Esophagus (tissue), 2 donors: ENCODE results near the gene AFG3L2. TPM values are rescaled to one million over a fixed set of nuclear protein-coding genes. Genes with fewer than 3 reads are reported as not detected.

Experiments
- H3K27ac ChIP-seq, 2 donors: one replicate each; pipeline ENCODE4 v1.5.1; 2013; ENCODE audit warnings: low read depth in 2 of 2, mild to moderate bottlenecking in 2 of 2, inconsistent platforms in 1 of 2, low read length in 1 of 2, moderate library complexity in 1 of 2
- H3K27me3 ChIP-seq, 2 donors: one replicate each; pipeline ENCODE4 v1.6.1; 2013; ENCODE audit warnings: low read length in 2 of 2, control low read depth in 1 of 2, mild to moderate bottlenecking in 1 of 2; ENCODE audit not compliant: insufficient read depth in 2 of 2, control insufficient read depth in 1 of 2
- H3K36me3 ChIP-seq, 2 donors: one replicate each; pipeline ENCODE4 v1.6.1; 2013; ENCODE audit warnings: low read length in 1 of 2; ENCODE audit not compliant: control insufficient read depth in 2 of 2, insufficient read depth in 2 of 2
- H3K4me1 ChIP-seq, 2 donors: one replicate each; pipeline ENCODE4 v1.6.1; 2013; ENCODE audit warnings: low read length in 1 of 2; ENCODE audit not compliant: control insufficient read depth in 2 of 2, insufficient read depth in 2 of 2
- H3K4me3 ChIP-seq, 2 donors: one replicate each; pipeline ENCODE4 v1.5.1; 2013; ENCODE audit warnings: low read length in 2 of 2, mild to moderate bottlenecking in 2 of 2, low read depth in 1 of 2, moderate library complexity in 1 of 2
- H3K9me3 ChIP-seq, 2 donors: one replicate each; pipeline ENCODE4 v1.6.1; 2013; ENCODE audit warnings: mild to moderate bottlenecking in 2 of 2, low read depth in 1 of 2, low read length in 1 of 2, moderate library complexity in 1 of 2; ENCODE audit not compliant: control insufficient read depth in 2 of 2, insufficient read depth in 1 of 2
- WGBS, 2 donors: extraction: QIAGEN DNeasy Blood & Tissue Kit; methylation state at CpG; one replicate each; pipeline ENCODE4 v1.1.7; 2013; 5-methylcytosine and 5-hydroxymethylcytosine counted together
- polyA plus RNA-seq, 2 donors: library from polyadenylated mRNA; stranded (reverse); fragments of 200-250 nt; gene quantifications; one replicate each; pipeline ENCODE4 v1.2.3, GENCODE V29; 2013
- donor health status: healthy with polysubstance abuse.
- donor health status: Bipolar disorder and iron deficiency.

Gene AFG3L2
- polyA plus RNA-seq, 2 donors, result 14.7 to 34.0 TPM

DNA sequence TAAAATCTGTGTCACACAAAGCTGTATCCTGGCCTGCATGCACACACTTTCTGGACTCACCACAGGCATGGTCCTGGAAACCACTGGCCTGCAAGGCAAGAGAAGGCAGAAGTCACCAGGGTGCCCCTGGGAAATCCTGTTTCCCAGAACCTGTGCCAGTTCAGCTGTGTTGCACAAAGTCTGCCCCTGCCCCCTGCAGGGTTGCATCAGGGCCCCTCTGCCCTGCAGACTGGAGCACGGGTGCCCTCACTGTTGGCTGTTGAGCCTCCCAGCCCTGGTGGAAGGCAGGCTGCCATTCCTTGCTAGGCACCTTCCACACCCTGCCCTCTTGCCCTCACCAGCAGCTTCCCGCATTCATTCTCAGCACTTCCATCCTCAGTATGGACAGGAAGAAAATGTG, 86.9 kb downstream of the AFG3L2 start:
- Histone ChIP-seq H3K9me3 (no peaks in the 10 kb centered on the region), H3K27me3 (no peaks in the 10 kb centered on the region), H3K27ac (no peak overlapping the region), H3K4me3 (no peak overlapping the region), H3K4me1 (peaks cover 4 to 5% of the 10 kb centered on the region in 2 donors), H3K36me3 (no peaks in the 10 kb centered on the region)
- 86 to 91% methylated on average over 2 of the region's 2 CpGs for WGBS, 2 donors

- Histone ChIP-seq H3K9me3 (no peaks in the 10 kb centered on the region), H3K36me3 (no peaks in the 10 kb centered on the region), H3K4me1 (peaks cover 4 to 5% of the 10 kb centered on the region in 2 donors), H3K4me3 (peak overlapping the region; percentile 36 to 53), H3K27me3 (no peaks in the 10 kb centered on the region), H3K27ac (peak overlapping the region; percentile 61 to 88)
- 13% methylated on average over 10 of the region's 10 CpGs for whole genome bisulfite sequencing, 2 donors
These were observed 88.6 kb downstream of the AFG3L2 start for GRCh38 chr18:12288403-12288755.

DNA sequence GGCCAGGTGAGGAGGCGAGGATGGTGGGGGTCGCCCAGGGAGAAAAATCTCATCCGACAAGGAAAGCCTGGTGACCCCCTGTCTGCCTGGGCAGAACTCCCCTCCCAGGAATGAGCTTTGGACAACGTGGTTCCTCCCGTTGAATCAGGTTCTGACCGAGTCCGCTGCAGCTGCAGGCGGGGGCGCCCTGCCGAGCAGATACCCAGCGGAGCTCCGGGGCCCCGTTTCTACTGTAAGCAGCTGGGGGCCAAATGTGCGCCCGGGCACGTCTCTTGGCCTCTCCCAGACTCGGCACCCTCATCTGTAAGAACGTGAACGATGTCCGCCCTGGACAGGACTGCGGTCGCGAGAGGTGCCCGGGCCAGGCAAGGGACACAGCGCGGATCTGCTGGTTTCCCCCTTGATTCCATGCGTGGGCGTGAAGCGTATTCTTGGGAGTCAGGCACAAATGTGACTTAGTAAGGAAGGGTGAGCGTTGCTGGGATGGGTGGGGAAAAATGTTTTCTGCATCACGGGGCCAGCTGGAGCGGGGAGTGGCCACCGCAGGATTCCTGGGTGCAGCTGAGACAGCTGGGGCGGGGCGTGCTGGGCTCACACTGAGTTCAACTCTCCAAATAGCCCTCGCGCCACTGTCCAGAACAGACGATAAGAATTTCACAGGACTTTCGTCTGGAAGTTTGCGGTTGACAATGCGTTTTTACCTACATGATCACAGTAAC, 89.2 kb downstream of the AFG3L2 start:
- no peaks in the 10 kb centered on the region for H3K27me3 ChIP-seq
- H3K27ac ChIP-seq, result peak overlapping the region; percentile 61 to 88
- H3K36me3 ChIP-seq, result no peaks in the 10 kb centered on the region
- H3K4me1 ChIP-seq, result peaks cover 4 to 5% of the 10 kb centered on the region in 2 donors
- peak overlapping the region; percentile 36 to 53 for H3K4me3 ChIP-seq
- 2 to 3% methylated on average over 41 of the region's 41 CpGs for WGBS, 2 donors
- no peaks in the 10 kb centered on the region for H3K9me3 ChIP-seq

DNA sequence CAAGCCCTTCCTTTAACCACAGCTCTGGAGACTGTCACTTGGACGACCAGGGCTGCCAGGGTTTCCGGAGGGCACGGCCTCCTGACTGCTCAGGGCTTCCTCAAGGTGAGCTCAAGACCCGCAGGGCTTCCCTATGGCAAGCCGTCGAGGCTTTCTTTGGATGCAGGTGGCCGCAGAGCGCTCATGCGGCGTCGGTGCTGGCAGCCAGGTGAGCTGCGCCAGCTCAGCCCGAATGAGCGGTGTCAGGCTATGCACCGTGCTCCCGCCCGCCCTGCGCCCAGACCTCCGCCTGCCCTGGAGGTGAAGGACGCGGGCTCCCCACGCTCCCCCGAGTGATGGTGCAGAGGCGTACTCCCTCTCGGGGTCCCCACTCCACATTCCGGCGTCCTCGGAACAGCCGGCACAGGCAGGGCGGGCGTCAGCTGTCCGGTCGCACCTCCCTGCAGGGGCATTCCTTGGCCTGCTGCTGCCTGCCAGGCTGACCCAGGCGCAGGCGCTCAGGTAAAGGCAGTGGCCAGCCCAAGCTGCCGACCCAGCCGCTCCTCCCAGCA, 89.8 kb downstream of the AFG3L2 start:
- H3K27ac ChIP-seq, result peak overlapping the region; percentile 52 to 88
- no peaks in the 10 kb centered on the region for H3K9me3 ChIP-seq
- H3K27me3 ChIP-seq, result no peaks in the 10 kb centered on the region
- peaks cover 4 to 5% of the 10 kb centered on the region in 2 donors for H3K4me1 ChIP-seq
- no peaks in the 10 kb centered on the region for H3K36me3 ChIP-seq
- H3K4me3 ChIP-seq, result peak overlapping the region; percentile 36 to 53
- 24 to 25% methylated on average over 37 of the region's 37 CpGs for WGBS, 2 donors

DNA sequence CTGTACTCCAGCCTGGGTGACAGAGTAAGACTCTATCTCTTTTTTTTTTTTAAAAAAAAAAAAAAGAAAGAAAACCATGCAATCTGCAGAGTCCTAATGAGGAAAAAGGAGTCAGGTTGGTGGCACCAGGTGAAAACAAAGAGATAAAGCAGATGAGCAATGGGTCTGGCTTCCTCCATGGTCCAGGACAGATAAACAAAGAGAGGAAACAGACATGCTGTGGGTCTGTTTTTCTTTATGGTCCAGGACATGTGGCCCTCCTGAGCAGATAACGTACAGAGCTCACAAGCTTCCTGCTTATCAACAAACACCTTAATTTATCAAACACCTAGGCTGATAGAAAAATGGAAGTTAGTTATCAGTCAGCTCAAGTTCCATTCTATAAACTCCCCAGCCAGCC, 93.4 kb downstream of the AFG3L2 start:
- Histone ChIP-seq H3K36me3 (no peaks in the 10 kb centered on the region), H3K4me1 (peaks cover 4 to 5% of the 10 kb centered on the region in 2 donors)
- 59 to 79% methylated on average over 1 of the region's 1 CpG for WGBS, 2 donors

GRCh38 chr18:12283256-12283655, 93.8 kb downstream of the AFG3L2 start:
- 68 to 76% methylated on average over 6 of the region's 6 CpGs for WGBS, 2 donors
- H3K27me3 ChIP-seq, result no peaks in the 10 kb centered on the region
- H3K36me3 ChIP-seq, result no peaks in the 10 kb centered on the region
- no peak overlapping the region for H3K27ac ChIP-seq
- H3K9me3 ChIP-seq, result no peaks in the 10 kb centered on the region
- no peak overlapping the region for H3K4me3 ChIP-seq
- peaks cover 4 to 5% of the 10 kb centered on the region in 2 donors for H3K4me1 ChIP-seq

More for the DNA sequence above, 93.4 kb downstream of the AFG3L2 start:
- H3K27me3 ChIP-seq, result no peaks in the 10 kb centered on the region
- no peaks in the 10 kb centered on the region for H3K9me3 ChIP-seq
- no peak overlapping the region for H3K27ac ChIP-seq
- no peak overlapping the region for H3K4me3 ChIP-seq

DNA sequence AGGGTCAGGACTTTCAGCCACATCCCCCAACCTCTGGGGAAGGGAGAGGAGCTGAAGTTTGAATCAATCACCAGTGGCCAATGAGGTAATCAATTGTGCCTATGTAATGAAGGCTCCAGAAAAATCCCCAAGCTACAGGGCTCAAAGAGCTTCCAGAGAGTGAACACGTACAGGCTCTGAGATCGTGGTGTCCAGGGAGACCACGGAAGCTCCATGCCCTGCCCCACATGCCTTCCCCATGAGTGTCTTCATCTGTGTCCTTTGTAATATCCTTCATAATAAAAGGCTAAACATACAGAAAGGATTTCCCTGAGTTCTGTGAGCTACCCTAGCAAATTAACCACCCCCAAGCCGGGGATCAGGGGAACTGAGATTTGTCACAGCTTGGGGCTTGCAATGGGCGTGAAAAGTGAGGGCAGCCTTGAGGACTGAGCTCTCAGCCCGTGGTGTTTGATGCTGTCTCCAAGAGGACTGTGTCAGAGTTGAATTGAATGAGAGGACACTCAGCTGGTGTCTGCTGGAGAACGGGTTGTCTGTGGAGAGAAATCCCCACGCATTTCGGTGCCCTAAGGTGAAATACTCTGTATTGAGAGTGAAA, 94.5 kb downstream of the AFG3L2 start:
- Histone ChIP-seq H3K4me3 (no peak overlapping the region), H3K27me3 (no peaks in the 10 kb centered on the region), H3K4me1 (peaks cover 5 to 6% of the 10 kb centered on the region in 2 donors), H3K9me3 (no peaks in the 10 kb centered on the region), H3K36me3 (no peaks in the 10 kb centered on the region), H3K27ac (no peak overlapping the region)
- 64 to 72% methylated on average over 9 of the region's 9 CpGs for WGBS, 2 donors

- Histone ChIP-seq H3K27ac (no peak overlapping the region), H3K36me3 (no peaks in the 10 kb centered on the region), H3K27me3 (no peaks in the 10 kb centered on the region), H3K4me3 (no peak overlapping the region), H3K4me1 (peaks cover 3 to 4% of the 10 kb centered on the region in 2 donors), H3K9me3 (no peaks in the 10 kb centered on the region)
- 39 to 44% methylated on average over 1 of the region's 1 CpG for WGBS, 2 donors
These were observed 95.2 kb downstream of the AFG3L2 start for GRCh38 chr18:12281861-12282260.

DNA sequence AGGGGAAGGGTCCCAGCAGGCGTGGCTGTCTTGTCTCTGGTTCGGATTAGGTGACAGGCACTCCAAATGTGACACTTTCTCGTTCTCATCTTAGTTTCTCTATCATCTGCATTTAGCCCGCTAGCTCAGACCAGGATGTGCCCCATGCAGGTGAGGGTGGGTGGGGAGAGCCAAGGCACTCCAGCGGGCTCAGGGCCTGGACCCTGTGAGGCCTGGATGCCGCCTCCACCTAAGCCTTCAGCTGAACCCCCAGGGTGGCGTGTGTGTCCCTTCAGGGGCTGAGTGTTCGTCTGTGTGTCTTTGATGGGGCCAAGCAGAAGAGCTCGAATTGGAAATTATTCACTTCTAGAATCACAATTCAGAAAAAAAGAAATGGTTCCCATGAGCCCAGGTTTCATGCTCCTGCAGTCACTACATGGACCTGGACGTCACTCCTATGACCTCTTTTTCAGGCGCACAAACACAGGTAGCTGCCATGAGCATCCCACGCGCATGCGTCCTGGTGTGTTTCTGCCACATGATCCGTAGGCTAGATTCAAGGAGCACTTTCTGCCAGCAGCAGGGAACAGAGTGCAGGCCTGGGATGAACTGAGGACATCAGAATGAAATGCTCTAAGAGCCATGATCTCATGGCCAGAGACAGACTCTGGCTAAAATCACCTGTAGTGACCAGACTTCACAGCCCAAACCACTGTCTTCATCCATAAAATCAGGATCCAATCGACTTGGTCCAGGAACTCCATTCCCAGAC, 97.1 kb downstream of the AFG3L2 start:
- peak overlapping the region in 1 of 2 donors; percentile 9 for H3K4me3 ChIP-seq
- no peaks in the 10 kb centered on the region for H3K36me3 ChIP-seq
- peak overlapping the region; percentile 86 to 87 for H3K27ac ChIP-seq
- no peaks in the 10 kb centered on the region for H3K9me3 ChIP-seq
- H3K4me1 ChIP-seq, result peaks cover 3 to 4% of the 10 kb centered on the region in 2 donors
- WGBS, 2 donors, result 83 to 84% methylated on average over 16 of the region's 16 CpGs
- no peaks in the 10 kb centered on the region for H3K27me3 ChIP-seq
